Umbilical cord (tissue), 2 donors: ENCODE measurements around the gene FAM216A. TPM values are rescaled to one million over a fixed set of nuclear protein-coding genes. Genes with fewer than 3 reads are reported as not detected.
"Not testable (repeated sequence)": the region's sequence is repeated elsewhere in the genome, so short reads cannot be mapped to it uniquely, and the experiment has no call there.

ENCODE experiments used
- DNase-seq: peaks from one replicate; pipeline ENCODE4 v3.0.0-alpha.2; 2015; ENCODE audit warnings: low spot score
- total RNA-seq: library from RNA; depleted of rRNA; stranded (reverse); fragments of >200 nt; gene quantifications from one replicate; pipeline ENCODE4 v1.2.3, GENCODE V29; 2014; ENCODE audit warnings: low replicate concordance; ENCODE audit not compliant: insufficient read depth

Gene FAM216A, protein sequence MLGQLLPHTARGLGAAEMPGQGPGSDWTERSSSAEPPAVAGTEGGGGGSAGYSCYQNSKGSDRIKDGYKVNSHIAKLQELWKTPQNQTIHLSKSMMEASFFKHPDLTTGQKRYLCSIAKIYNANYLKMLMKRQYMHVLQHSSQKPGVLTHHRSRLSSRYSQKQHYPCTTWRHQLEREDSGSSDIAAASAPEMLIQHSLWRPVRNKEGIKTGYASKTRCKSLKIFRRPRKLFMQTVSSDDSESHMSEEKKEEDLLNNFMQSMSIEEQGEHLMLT
- 19.5 TPM for total RNA-seq

DNA sequence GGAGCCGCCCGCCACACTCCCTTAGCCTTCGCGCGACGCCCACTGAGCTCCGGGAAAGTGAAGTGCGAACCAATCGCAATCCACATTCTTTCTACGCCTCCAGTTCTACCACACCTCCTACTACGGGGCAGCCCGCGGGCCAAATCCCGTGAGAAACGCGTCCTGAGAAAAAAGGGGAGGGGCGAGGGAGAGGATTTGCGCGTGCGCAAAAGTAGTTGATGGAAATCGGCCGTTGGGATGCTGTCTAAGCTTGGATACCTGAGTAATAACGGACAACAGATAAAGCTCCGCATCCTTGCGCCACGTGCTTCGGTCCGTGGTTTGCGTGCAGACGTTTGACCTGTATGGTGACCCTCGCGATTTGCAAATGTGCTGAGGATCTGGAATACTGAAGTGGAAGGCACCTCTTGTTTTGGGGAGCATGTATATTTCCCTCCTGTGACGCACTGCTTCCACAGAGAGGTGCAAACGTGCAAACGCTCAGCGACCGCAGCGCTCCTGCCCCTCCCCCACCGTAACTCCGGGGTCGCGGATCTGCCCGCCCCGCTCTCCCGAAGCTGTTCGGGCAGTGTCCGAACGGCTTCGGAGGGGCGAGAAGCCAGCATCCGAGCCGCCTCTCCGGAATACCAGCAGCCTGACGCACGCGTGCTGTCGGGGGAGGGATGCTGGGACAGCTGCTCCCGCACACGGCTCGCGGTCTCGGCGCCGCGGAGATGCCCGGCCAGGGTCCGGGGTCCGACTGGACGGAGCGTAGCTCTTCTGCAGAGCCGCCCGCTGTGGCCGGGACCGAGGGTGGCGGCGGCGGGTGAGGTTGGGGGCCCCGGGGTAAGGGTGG is at the start of gene FAM216A, which contains the start of gene GPN3:
FAM216A (plus strand) TSS at position 632 of the 835 bp plus-strand sequence; CDS start at position 663, 31 bp downstream.
GPN3 (minus strand) TSS at position 44 of the 835 bp plus-strand sequence. CDS start 54 bp downstream, outside the sequence.
- peak; percentile 99 for DNase-seq

DNA sequence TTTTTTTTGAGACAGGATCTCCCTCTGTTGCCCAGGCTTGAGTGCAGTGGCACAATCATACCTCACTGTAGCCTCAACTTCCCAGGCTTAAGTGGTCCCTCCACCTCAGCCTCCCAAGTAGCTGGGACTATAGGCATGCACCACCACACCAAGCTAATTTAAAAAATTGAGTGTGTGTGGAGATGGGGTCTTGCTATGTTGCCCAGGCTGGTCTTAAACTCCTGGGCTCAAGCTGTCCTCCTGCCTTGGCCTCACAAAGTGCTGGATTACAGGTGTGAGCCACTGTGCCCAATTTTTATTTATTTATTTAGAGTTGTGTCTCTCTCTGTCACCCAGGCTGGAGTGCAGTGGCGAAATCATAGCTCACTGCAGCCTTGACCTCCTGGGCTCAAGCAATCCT is 48.0 kb upstream of the FAM216A start:
- not testable (repeated sequence) for DNase-seq

DNA sequence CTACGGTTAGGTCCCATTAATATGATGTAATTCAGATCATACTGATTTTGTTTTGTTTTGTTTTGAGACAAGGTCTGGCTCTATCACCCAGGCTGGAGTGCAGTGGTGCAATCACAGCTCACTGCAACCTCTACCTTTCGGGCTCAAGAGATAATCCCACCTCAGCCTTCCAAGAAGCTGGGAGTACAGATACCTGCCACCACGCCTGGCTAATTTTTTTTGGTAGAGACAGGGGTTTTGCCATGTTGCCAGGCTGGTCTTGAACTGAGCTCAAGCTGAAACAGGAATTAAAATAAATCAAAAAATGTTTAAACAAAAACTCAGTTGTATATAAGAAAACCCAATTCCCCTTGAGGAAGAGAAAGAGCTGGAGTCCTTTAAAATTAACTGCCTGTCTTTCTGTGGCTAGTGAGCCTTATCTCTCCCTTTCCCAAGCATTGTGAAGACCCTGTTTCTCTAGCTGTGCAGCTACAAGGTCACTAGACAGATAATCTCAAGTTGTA is 47.4 kb upstream of the FAM216A start:
- no peak for DNase-seq

DNA sequence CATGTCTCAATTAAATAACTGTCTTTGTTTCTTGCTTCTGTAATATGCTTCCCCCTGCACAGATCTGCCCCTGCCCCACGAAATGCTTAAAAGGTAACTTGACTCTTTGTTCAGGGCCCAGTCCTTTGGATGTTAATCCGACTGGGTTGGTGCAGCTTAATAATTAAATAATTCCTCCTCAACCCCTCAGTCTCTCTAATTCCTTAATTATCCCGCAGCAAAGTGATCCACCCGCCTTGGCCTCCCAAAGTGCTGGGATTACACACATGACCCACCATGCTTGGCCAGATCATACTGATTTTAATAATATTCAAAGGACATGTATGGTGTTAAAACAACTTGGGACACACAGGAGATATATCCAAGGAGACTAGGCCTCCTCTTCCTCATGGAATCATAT is 46.9 kb upstream of the FAM216A start:
- no peak for DNase-seq

DNA sequence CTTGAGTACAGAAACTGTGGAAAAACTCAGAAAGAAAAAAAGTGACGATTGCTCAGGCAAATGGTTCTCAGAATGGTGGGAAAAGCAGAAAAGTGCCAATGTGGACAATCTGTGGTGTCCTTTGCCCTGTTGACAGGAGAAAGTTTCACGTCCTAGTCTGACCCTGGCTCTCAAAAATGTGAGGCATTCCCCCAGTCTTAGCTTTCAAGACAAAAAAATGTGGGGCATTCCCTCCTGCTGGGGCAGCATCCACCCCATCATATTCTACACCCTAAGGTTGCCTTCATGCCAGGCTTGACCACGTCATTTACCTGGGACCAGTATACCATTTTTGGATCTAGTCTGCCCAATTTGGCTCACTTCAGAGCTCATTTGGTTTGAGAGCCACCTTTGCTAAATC is 44.4 kb upstream of the FAM216A start:
- no peak for DNase-seq

DNA sequence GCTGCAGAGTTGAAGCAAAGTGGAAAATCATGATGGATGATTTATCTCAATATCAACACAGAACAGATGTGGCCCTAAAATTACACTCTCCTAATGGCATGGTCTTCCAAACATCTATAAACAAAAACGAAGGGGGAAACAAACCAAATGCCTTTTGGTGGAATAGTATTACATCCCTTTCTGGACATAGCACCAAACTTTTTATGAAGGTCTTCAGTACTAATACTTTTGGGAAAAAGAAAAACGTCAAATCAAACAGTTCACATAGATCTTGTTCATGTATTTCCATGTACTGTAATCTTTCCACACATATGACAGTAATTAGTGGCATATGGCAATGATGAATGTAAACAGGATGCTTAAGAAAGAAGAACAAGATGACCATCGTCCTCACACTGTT is 42.2 kb upstream of the FAM216A start:
- no peak for DNase-seq

DNA sequence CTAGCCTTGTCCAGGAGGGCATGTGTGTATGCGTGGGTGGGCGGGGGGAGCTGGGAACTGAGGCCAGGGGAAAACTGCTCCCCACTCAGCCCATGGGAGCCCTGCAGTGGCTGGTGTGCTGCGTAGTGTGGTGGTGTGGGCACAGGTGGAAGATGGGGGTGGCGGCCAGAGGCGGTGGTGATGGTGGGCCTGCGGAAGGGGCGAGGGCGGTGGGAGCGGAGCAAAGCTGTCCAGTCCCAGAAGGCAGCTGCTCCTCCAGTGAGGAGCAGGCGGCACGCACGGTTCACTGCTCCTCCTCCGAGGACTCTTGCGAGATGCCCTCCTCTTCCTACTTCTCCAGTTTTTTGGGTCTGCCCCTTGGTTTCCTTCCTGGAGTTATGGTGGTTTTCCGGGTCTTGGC is 39.0 kb upstream of the FAM216A start:
- DNase-seq: not testable (repeated sequence)

DNA sequence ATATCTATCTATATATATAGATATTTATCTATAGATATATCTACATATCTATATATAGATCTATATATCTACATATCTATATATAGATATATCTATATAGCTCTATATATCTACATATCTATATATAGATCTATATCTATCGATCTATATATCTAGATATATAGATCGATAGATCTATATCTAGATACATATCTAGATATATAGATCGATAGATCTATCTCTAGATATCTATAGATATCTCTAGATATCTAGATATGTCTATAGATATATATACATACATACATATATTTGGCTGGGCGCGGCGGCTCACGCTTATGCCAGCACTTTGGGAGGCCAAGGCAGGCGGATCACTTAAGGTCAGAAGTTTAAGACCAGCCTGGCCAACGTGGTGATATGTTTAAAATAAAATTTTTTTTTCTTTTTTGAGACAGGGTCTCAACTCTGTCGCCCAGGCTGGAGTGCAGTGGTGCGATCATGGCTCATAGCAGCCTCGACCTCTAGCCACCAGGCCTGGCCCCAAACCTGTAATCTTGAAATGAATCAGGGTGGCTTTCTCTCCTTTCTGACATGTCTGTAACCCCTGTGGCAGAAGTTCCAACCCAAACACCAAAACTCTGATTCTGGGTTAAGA is 36.6 kb upstream of the FAM216A start:
- DNase-seq: no peak

DNA sequence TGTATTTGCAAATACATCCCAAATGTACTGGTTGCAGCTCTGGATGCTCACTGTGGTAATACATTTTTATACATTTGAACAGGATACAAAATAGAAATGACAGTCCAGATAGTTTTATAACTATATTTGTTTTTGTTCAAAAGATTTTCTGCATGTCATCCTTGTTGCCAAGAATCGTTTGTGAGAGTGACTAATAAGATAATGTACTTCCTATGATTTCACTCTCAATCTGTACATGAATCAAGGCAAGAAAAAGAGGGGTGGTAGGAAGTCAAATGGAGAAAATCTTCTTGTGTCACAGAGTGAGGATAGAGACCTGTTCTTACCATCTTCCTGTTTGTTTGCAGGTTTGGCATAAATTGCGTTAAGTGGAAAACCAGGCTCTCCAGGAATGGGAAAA is 32.4 kb upstream of the FAM216A start:
- DNase-seq: no peak

DNA sequence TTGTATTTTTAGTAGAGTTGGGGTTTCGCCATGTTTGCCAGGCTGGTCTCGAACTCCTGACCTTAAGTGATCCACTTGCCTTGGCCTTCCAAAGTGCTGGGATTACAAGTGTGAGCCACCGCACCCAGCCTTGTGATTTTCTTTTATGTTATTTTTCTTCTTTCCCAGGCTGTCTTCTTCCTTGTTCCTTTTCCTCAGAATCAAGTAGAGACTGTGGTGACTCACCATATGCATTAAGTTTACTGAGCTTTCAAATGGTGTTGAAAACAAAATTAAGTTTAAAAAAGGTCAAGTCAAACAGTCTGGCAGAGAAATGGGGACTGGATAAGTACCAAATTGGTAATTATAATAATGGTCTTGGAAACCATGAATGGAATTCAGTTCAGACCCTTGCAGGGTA is 24.2 kb upstream of the FAM216A start:
- DNase-seq: no peak

DNA sequence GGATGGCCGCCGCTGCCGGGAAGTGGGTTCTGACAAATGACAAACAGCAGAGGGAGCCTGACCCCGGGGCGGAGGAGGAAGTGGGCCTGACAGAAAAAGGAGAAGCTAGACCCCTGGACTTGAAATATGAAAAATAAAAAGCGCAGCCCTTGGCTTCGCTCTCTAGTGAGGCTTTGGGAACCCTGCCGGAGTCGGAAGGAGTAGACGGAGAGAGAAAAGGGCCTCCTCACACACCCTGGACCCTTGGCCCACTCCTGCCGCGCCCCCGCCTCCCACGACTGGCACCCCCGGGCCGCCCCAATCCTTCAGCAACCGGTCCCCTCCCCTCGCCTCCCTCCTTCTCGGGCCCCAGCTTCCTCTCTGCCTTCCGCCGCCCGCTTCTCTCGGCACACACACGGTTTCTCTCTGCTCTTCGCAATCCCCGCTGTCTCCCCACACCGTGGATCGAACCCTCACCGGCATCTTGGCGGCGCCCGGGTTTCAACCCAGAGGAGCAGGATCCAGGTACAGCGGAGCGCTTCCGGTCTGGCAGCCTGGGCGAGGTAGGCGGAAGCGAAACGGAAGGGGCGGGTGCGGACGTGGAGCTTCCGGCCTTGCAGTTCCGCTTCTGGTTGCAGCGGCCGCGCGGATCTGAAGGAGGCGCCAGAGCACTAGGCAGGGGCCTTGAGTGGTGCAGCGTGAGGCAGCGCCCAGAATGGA is 18.7 kb upstream of the FAM216A start, which contains the start of gene ARPC3:
ARPC3 (minus strand) TSS at position 539 of the 699 bp plus-strand sequence; CDS start at position 462, 77 bp downstream.
- DNase-seq: peak; percentile 98

DNA sequence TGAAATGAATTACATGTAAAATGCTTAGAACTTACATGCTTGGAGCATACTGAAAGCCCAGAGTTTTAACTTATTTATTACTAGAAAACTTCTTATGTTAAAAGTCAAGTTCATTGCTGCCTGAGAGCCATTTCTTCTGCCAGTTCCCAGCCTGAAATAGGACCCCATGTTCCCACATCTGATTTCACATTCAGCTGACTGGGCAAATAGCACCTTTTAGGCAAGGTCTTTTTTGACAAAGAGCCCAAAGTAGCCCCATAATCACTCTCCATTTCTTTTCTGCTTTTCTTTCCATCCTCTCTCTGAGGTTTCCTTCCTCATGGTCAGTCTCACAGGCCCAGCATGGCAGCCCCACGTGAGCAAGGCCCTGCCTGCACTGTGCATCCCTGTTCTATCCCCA is 17.4 kb upstream of the FAM216A start:
- no peak for DNase-seq

DNA sequence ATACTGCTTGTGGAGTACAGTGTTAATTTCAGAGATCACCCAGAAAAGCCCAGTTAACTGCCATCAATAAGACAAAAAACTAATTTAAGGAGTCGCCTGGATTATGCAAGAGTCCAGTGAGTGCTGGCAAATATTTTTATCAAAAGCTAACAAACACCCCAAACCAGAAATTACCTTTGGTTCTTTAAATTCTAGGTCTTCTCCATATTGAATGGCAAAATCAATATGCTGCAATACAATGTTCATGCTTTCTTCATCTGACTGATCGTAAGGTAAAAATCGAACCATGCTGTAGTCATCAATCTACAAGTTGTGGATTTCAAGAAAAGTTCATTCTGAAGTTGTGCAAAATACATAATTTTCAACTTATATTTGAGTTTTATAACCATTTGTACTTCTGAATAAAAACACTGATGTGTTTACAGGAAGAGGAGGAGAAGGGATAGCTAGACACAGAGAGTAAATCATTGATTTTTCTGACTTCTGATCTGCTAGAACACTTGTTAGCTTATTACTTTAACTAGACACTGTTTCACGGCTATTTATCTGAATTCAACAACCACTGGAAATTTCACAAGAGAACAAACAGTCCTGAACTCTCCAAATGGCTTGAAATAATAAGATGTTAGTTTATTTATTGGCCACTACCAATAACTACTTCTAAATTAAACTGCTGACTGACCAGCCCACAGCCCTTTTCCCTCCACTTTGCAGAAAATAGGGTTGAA is 14.9 kb upstream of the FAM216A start:
- no peak for DNase-seq

DNA sequence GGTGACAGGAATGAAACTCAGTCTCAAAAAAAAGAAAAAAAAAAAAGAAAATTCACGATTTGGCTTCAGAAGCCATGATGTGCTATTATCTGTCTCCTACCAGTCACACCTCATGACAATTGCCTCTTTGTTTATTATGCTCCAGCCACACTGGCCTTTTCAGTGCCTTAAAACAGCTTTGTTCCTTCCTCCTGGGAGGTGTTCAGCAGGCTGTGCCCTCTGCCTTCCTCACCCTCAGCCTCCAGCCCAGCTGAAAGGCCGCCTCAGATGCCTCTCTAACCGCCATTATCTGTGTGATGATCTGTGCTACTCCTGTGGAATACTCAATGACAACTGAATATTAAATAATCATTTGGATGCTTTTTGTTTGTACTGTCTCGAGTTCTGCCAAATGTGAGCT is 9.9 kb upstream of the FAM216A start:
- no peak for DNase-seq

DNA sequence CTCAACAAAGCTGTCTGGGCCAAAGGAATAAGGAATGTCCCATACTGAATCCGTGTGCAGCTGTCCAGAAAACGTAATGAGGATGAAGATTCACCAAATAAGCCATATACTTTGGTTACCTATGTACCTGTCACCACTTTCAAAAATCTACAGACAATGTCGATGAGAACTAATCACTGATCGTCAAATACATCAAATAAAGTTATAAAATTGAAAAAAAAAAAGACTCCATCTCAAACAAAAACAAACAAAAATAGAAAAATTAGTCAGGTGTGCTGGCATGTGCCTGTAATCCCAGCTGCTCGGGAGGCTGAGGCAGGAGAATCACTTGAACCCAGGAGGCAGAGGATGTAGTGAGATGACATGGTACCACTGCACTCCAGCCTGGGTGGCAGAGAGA is 7.5 kb upstream of the FAM216A start:
- DNase-seq: not testable (repeated sequence)

DNA sequence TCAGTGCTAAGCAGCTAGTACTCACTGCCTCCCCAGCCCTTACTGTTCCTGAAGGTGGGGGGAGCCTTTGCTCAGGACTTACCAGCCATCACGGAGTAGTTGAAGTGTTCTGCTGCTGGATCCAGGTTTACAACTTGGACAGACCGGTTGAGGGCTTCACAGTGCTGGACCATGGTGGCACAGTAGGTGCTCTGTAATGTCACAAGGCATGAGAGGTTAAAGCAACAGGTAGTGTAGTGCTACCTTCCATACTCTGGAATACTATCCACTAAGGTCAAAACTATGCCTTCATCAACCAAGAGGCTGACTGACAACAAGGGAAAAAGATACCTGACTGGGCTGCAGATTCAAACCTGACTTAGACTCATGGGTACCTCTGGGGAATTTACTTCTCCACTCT is 3.6 kb upstream of the FAM216A start:
- DNase-seq: no peak

DNA sequence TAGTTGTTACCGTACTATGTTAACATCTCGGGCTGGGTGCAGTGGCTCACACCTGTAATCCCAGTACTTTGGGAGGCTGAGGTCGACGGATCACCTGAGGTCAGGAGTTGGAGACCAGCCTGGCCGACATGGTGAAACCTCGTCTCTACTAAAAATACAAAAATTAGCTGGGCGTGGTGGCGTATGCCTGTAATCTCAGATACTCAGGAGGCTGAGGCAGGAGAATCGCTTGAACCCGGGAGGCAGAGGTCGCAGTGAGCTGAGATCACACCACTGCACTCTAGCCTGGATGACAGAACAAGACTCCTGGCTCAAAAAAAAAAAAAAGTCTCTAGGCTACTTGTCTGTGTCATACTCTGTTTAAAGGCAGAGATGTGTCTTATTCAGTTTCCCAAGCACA is 2.9 kb upstream of the FAM216A start:
- not testable (repeated sequence) for DNase-seq

DNA sequence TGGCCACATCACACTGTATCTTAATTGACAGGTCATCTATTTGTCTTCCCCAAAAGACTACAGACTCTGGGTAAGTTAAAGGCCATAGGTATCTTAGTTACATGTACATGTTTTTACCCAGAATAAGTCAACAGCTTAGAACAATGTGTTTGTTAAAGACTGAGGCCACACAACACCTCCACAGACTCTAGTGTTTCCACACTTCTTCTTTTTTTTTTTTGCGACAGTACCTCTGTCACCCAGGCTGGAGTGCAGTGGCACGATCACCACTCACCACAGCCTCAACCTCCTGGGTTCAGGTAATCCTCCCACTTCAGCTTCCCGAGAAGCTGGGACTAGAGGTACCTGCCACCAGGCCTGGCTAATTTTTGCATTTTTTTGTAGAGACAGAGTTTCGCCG is 1.9 kb upstream of the FAM216A start:
- no peak for DNase-seq

DNA sequence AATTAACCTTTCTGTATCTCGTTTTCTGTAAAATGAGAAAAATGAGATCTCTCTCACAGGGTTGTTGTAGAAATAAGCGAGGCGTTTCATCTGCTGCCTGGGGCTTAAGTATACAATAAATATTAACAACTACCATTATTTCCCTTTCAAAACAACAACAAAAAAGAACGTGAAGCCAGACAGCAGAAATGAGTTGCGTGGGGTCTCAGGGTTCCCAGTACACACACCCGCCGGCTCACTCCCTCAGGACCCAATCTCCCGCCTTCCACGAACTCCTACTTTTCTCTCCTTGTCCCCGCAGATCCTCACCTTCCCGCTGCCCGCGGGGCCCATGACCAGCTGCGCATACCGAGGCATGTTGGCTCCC is 815 bp upstream of the FAM216A start:
- DNase-seq: no peak

DNA sequence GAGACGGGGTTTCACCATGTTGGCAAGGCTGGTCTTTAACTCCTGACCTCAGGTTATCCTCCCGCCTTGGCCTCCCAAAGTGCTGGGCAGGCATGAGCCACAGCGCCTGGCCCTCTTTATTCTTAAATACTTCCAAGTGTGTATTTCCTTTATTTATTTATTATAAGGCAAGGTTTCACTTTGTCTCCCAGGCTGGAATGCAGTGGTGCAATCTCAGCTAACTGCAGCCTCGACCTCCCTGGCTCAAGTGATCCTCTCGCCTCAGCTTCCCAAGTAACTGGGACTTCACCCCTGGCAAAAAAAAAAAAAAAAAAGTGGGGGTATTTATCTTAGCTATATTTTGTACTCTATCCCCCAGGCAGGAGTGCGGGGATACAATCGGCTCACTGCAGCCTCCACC is 6.8 kb downstream of the FAM216A start:
- no peak for DNase-seq
